GM12892 (cell line): Measurements from ENCODE around the gene ZNF438.

Experiments used
- POLR2A ChIP-seq: IDR thresholded peaks from 2 replicates; pipeline ENCODE4 v1.6.1; 2011; ENCODE audit warnings: low read depth, low read length, control low read depth
- POLR2AphosphoS5 ChIP-seq: IDR thresholded peaks from 2 replicates; pipeline ENCODE4 v1.6.1; 2011; ENCODE audit warnings: low read depth, low read length, control low read depth

DNA sequence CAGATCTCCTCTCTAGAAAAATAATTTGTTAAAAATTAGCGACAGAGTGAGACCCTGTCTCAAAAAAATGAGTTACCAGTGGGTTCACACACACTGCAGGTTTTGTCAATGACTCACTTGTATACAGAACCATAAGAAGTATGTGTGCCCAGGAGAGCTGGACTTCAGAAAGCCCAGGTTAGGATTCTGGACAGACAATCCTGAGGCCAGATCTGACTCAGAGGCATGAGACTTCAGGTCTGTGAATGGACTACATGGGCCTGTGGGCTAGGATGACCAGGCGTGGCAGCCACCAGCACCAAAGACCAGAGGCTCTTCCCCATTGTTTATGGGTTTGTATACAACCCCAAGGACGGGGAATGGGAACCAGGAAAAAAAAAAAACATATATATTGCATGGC, 9.3 kb upstream of the ZNF438 start:
- no peak for TF ChIP-seq POLR2AphosphoS5
- no peak for TF ChIP-seq POLR2A
